Esophagus squamous epithelium (tissue), 4 donors: Measurements from ENCODE around the gene CLECL1.

Experiments used
- POLR2A ChIP-seq, 4 donors: fragments of 450-650 bp; IDR thresholded peaks; one replicate each; pipeline ENCODE4 v1.6.1; 2017; ENCODE audit warnings: antibody characterized with exemption in 4 of 4, mild to moderate bottlenecking in 4 of 4, moderate library complexity in 3 of 4
- TF ChIP-seq, protein P1 (sequence below), 6 experiments: fragments of 450-650 bp in 4 of 6; fragments of 200-600 bp in 2 of 6; sonication (generic) in 2 of 6; IDR thresholded peaks; one replicate each; pipeline ENCODE4 v1.5.1; 2016 to 2019; ENCODE audit warnings: antibody characterized with exemption in 6 of 6, mild to moderate bottlenecking in 4 of 6, moderate library complexity in 4 of 6

GRCh38 chr12:9756706-9757105, 23.8 kb upstream of the CLECL1 start:
- TF ChIP-seq, protein P1, sequence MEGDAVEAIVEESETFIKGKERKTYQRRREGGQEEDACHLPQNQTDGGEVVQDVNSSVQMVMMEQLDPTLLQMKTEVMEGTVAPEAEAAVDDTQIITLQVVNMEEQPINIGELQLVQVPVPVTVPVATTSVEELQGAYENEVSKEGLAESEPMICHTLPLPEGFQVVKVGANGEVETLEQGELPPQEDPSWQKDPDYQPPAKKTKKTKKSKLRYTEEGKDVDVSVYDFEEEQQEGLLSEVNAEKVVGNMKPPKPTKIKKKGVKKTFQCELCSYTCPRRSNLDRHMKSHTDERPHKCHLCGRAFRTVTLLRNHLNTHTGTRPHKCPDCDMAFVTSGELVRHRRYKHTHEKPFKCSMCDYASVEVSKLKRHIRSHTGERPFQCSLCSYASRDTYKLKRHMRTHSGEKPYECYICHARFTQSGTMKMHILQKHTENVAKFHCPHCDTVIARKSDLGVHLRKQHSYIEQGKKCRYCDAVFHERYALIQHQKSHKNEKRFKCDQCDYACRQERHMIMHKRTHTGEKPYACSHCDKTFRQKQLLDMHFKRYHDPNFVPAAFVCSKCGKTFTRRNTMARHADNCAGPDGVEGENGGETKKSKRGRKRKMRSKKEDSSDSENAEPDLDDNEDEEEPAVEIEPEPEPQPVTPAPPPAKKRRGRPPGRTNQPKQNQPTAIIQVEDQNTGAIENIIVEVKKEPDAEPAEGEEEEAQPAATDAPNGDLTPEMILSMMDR (IDR thresholded peaks at IDR 0.05): no peak
- TF ChIP-seq POLR2A (IDR thresholded peaks at IDR 0.05): no peak
